Thyroid gland (tissue), 4 donors: Measurements from ENCODE around the gene NEUROD1.

Experiments used
- POLR2A ChIP-seq, 2 donors: fragments of 450-650 bp; IDR thresholded peaks; one replicate each; pipeline ENCODE4 v1.6.1; 2017; ENCODE audit warnings: antibody characterized with exemption in 2 of 2, mild to moderate bottlenecking in 2 of 2, moderate library complexity in 1 of 2
- TF ChIP-seq, protein P1 (sequence below), 6 experiments: fragments of 200-600 bp in 3 of 6; fragments of 450-650 bp in 3 of 6; sonication (generic) in 3 of 6; IDR thresholded peaks; one replicate each; pipeline ENCODE4 v1.5.1; 2016 to 2019; ENCODE audit warnings: antibody characterized with exemption in 6 of 6, mild to moderate bottlenecking in 2 of 6, inconsistent platforms in 1 of 6, moderate library complexity in 1 of 6

- no peak for TF ChIP-seq POLR2A (IDR thresholded peaks at IDR 0.05)
- TF ChIP-seq, protein P1, sequence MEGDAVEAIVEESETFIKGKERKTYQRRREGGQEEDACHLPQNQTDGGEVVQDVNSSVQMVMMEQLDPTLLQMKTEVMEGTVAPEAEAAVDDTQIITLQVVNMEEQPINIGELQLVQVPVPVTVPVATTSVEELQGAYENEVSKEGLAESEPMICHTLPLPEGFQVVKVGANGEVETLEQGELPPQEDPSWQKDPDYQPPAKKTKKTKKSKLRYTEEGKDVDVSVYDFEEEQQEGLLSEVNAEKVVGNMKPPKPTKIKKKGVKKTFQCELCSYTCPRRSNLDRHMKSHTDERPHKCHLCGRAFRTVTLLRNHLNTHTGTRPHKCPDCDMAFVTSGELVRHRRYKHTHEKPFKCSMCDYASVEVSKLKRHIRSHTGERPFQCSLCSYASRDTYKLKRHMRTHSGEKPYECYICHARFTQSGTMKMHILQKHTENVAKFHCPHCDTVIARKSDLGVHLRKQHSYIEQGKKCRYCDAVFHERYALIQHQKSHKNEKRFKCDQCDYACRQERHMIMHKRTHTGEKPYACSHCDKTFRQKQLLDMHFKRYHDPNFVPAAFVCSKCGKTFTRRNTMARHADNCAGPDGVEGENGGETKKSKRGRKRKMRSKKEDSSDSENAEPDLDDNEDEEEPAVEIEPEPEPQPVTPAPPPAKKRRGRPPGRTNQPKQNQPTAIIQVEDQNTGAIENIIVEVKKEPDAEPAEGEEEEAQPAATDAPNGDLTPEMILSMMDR (IDR thresholded peaks at IDR 0.05), result no peak
Observed at GRCh38 chr2:181627545-181627944, 52.8 kb downstream of the NEUROD1 start.
